DMS 273 treated with DMSO at 0.1 percent for 48 hours (cell line): Measurements from ENCODE around the gene DLG2.

Source experiments
- DNase-seq: peaks from one replicate; lab custom pipeline; 2025; lab: John Stamatoyannopoulos, UW

DLG2 gene

DNA sequence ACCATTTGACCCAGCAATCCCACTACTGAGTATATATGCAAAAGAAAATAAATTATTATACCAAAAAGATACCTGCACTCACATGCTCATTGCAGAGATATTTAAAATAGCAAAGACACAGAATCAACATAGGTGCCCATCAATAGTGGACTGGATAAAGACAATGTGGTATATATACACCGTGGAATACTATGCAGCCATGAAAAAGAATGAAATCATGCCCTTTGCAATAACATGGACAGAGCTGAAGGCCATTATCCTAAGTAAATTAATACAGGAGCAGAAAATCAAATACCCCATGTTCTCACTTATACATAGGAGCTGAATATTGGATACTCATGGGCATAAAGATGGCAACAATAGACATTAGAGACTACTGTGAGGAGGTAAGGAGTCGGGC is 68.7 kb downstream of the DLG2 start:
- DNase-seq, result no peak

DNA sequence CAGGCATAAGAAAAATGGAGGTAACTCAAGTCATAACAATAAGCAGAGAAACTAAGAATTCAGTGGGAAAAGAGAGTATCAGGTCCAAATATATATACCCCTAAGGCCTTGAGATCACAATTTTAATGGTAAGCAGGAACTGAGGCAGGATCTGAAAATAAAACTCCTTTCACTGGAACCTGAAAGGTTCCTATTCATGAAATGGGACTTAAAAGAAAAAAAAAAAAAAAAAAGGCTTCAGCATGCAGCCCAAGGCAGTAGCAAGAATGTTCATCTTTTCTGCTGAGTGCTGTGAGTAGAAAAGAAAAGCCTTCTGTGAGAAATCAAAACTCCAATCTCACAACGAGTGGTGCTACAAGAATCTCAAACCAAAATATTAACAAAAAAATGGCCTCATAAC is 75.3 kb downstream of the DLG2 start:
- DNase-seq, result no peak

GRCh38 chr11:85541683-85542082 is 85.5 kb downstream of the DLG2 start:
- no peak for DNase-seq

GRCh38 chr11:85540635-85541205 is 86.4 kb downstream of the DLG2 start:
- no peak for DNase-seq

- no peak for DNase-seq
Observed at GRCh38 chr11:85540181-85540580, 87.0 kb downstream of the DLG2 start.

DNA sequence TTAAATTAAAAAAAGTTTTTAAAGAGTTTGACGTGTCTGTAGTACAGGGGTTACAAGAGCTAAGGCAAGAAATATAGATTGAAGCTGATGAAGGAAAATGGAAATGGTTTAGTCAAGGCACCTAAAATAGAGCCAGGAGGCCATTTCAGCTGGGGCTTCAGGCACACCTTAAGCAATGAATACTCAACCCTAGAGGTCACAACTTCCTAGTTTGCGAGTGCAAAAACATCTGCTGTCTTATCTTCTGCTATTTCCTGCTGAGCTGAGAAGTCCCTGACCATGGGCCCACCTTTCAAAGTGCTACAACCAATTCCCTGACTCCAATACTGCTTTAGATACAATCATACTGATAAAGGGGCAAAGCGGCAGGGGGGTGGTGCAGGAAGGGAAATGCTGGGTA is 87.4 kb downstream of the DLG2 start:
- DNase-seq, result no peak

DNA sequence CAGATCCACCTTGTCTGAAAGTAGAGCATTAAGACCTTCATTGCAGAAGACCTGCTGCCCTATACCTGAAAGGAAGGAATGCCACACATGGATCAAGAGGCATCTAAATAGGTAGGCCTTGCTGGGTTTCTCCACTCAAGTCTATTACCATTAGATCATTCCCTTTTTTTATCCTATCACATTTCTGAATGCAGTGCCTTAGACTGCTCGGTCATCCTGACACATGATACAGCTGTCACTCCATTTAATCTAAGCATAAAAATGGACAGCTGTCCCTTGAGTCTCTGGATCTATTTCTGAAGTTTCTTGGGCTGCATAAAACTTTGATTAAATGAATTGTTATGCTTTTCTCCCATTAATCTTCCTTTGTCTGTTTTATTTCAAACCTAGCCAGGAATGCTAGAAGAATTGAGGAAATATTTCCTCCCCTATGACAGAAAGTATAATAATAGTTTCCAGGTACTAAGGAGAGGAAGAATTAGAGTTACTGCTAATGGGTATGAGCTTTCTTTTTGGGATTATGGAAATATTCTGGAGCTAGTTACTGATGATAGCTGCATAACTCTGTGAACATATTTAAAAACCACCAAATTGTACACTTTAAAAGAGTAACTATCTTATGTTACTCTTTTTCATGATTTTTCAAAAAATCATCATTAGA is 88.0 kb downstream of the DLG2 start:
- no peak for DNase-seq

DNA sequence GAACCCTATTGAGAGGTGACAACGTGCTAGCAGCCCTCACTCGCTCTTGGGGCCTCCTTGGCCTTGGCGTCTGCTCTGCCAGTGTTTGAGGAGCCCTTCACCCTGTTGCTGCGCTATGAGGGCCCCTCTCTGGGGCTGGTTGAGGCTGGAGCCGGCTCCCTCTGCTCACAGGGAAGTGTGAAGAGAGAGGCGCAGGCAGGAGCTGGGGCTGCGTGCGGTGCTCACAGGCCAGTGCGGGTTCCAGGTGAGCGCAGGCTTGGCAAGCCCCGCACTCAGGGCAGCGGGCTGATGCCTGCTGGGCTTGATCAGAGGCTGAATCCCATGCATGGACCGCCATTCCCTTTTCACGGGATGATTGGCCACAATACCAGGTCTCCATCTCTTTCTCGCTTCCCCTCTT is 90.7 kb downstream of the DLG2 start:
- DNase-seq, result no peak

DNA sequence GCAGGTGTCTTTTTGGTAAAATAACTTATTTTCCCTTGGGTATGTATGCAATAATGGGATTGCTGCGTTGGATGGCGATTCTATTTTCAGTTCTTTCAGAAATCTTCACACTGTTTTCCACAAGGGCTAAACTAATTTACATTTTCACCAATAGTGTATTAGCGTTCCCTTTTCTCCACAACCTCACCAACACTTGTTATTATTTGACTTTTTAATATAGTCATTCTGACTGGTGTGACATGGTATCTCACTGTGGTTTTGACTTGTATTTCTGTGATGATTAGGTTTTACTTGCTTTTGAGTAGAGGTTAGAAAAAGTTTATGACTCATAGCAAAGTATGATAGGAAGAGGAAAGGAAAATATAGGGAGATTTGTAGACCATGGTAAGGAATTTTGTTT is 92.3 kb downstream of the DLG2 start:
- no peak for DNase-seq

GRCh38 chr11:85531191-85531897 is 95.8 kb downstream of the DLG2 start:
- no peak for DNase-seq

GRCh38 chr11:85530634-85531033 is 96.5 kb downstream of the DLG2 start:
- no peak for DNase-seq

- DNase-seq, result no peak
Observed at GRCh38 chr11:85526564-85526963, 100.6 kb downstream of the DLG2 start.

GRCh38 chr11:85525686-85526085 is 101.5 kb downstream of the DLG2 start:
- no peak for DNase-seq

GRCh38 chr11:85517272-85517671 is 109.9 kb downstream of the DLG2 start:
- DNase-seq, result no peak

DNA sequence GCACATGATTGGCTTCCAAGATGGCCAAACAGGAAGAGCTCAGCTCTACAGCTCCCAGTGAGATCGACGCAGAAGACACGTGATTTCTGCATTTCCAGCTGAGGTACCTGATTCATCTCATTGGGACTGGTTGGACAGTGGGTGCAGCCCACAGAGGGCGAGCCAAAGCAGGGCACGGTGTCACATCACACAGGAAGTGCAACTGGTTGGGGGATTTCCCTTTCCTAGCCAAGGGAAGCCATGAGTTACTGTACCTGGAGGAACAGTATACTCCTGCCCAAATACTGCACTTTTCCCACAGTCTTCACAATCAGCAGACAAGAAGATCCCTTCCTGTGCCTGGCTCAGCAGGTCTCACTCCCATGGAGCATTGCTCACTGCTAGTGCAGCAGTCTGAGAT is 131.2 kb downstream of the DLG2 start:
- no peak for DNase-seq

DNA sequence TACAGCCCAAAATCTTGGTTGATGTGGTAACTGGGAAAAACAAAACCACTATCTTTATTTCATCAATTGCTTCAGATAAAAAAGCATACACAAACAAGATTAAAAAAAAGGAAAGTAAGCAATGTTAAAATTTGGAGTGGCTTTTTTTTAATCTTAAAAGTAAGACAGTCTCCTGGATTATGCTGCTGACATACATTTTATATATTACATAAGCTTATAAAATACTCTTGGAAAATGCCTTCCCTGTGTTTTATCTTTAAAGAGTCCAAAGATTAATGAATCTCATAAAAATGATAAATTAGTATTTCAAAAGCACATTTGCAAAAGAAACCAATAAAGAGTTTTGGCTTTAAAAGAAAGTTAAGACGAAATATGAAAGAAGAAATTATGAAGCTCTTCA is 132.7 kb downstream of the DLG2 start:
- DNase-seq, result no peak

DNA sequence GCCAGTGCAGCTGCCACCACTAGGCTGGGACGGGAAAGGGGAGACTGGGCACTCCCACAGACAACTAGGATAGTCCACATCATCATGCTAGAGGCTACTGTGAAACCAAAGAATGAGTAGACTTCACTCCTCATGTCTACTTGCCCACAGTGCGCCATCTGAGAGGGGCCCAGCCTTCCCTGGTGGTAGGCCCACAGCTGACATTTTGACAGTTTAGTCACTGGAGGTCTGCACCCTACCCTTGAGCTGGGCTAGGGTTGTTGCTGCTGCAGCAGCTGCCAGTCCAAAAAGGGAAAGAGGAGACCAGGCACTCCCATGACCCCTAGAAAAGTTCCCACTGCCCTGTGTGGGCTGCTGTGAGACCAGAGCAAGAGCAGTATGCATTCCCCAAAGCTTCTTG is 141.2 kb downstream of the DLG2 start:
- no peak for DNase-seq

DNA sequence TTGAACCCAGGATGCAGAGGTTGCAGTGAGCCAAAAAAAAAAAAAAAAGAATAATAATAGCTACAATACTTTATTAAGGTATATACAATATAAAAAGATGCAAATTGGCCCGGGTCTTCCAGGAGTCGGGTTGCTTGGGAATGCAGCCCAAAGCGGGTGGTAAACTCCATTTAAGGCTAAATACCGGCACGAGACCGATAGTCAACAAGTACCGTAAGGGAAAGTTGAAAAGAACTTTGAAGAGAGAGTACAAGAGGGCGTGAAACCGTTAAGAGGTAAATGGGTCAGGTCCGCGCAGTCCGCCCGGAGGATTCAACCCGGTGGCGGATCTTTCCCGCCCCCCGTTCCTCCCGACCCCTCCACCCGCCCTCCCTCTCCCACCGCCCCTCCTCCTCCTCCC is 143.3 kb downstream of the DLG2 start:
- DNase-seq, result no peak

- no peak for DNase-seq
Observed at GRCh38 chr11:85481862-85482261, 145.3 kb downstream of the DLG2 start.

DNA sequence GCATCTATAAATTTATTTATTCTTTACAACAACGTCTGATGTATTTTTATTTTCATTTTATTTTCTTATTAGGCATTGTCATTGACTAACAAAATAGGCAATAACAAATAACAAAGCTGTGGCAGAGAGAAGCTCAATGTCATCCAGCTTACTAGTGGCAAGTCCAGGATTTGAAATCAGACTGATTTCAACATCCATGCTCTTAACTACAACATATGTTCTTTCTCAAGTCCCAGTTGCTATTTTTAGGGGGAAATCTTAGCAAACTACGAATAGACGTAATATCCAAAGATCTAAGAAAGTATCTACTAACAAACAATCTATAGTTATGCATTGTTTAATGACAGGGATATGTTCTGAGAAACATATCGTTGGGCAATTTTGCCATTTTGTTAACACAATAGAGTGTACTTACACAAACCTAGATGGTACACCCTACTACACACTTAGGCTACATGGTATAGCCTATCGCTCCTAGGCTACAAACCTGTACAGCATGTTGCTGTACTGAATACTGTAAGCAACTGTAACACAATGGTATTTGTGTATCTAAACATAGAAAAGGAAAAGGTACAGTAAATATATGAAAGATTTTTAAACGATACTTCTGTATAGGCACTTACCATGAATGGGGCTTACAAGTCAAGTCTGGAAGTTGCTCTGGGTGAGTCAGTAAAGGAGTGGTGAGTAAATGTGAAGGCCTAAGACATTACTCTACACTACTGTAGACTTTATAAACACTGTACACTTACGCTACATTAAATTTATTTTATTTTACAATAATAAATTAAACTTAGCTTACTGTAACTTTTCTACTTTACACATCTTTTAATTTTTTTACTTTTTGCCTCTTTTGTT is 151.3 kb downstream of the DLG2 start:
- no peak for DNase-seq

DNA sequence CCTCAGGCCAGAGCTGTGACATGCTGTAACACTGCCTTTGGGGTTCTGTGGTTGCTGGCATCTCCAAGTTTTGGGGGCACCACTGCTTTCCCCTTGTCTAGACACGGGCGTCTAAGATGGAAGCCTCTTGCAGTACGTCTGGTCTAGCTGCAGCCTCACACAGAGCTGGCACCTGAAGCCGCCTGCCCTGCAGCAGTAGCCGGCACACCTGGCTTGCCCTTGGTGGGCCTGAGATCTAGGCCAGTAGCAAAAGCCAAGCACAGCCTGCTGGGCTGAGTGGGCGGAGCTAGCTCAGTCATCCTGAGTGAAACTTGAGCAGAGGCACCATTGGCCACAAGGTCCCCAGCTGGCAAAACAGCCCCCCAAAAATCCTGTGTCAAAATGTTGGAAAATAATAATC is 154.2 kb downstream of the DLG2 start:
- no peak for DNase-seq

GRCh38 chr11:85464283-85464682 is 162.9 kb downstream of the DLG2 start:
- no peak for DNase-seq

DNA sequence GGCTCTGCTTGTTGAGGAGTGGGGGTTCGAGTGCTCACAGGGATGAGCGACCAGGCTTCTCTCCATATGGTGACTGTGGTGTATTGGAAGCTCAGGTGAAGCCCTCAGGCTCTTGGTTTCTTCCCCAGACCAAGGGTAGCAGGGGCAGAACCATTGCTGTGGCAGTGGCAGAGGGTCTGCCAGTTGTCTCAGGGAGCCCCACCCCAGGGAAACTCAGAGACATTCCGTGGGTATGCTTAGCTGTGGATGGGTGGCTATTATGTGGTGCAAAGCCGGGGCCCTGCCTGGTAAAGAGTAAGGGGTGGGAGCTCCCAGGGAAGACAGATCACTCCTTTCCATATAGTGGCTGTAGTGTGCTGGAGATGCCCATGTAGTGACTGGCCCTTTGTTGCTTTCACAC is 167.8 kb downstream of the DLG2 start:
- no peak for DNase-seq
